Thyroid gland (tissue), 4 donors: ENCODE results near the gene EEA1. TPM values are rescaled to one million over a fixed set of nuclear protein-coding genes. Genes with fewer than 3 reads are reported as not detected.

Experiments
- DNase-seq, 2 donors: peaks; one replicate each; pipeline ENCODE4 v3.0.0-alpha.2; 2019
- H3K27ac ChIP-seq, 3 donors: fragments of 200-600 bp; sonication (generic); 1 replicate in 2 of 3; 2 replicates in 1 of 3; pipeline ENCODE4 v1.5.1; 2016 to 2019; ENCODE audit warnings: mild to moderate bottlenecking in 1 of 3, moderate library complexity in 1 of 3
- H3K27me3 ChIP-seq: fragments of 200-600 bp; sonication (generic); one replicate; pipeline ENCODE4 v1.5.1; 2019
- H3K36me3 ChIP-seq, 2 donors: fragments of 200-600 bp; sonication (generic); one replicate each; pipeline ENCODE4 v1.5.1; 2016 to 2019
- H3K4me1 ChIP-seq, 2 donors: fragments of 200-600 bp; sonication (generic); one replicate each; pipeline ENCODE4 v1.5.1; 2017 to 2019
- H3K4me3 ChIP-seq, 3 donors: fragments of 200-600 bp; sonication (generic); replicated peaks in 1 of 3; 1 replicate in 2 of 3; 2 replicates in 1 of 3; pipeline ENCODE4 v1.5.1; 2016; ENCODE audit warnings: mild to moderate bottlenecking in 1 of 3
- H3K9me3 ChIP-seq: fragments of 200-600 bp; sonication (generic); one replicate; pipeline ENCODE4 v1.5.1; 2017
- POLR2A ChIP-seq, 2 donors: fragments of 450-650 bp; IDR thresholded peaks; one replicate each; pipeline ENCODE4 v1.6.1; 2017; ENCODE audit warnings: antibody characterized with exemption in 2 of 2, mild to moderate bottlenecking in 2 of 2, moderate library complexity in 1 of 2
- WGBS, 2 donors: methylation state at CpG; one replicate each; pipeline ENCODE4 v1.1.5; 2017; 5-methylcytosine and 5-hydroxymethylcytosine counted together
- intact Hi-C: fragments of 100-400 bp; cut with DNase I; formaldehyde crosslinking; loops from one replicate; pipeline ENCODE4 v1.15.1; 2023
- total RNA-seq, 4 donors: library from RNA; depleted of rRNA; stranded (reverse); fragments of >200 nt; gene quantifications; one replicate each; pipeline ENCODE4 v1.2.3, GENCODE V29; 2016
- TF ChIP-seq, protein P1 (sequence below), 6 experiments: fragments of 200-600 bp in 3 of 6; fragments of 450-650 bp in 3 of 6; sonication (generic) in 3 of 6; IDR thresholded peaks; one replicate each; pipeline ENCODE4 v1.5.1; 2016 to 2019; ENCODE audit warnings: antibody characterized with exemption in 6 of 6, mild to moderate bottlenecking in 2 of 6, inconsistent platforms in 1 of 6, moderate library complexity in 1 of 6

The EEA1 gene
- total RNA-seq, 4 donors from 2014 or later = 16.0 to 21.8 (median 19.3) TPM

- H3K4me3 ChIP-seq = no peak overlapping the region
- 97 to 98% methylated on average over 3 of the region's 3 CpGs for WGBS, 2 donors
- TF ChIP-seq, protein P1, sequence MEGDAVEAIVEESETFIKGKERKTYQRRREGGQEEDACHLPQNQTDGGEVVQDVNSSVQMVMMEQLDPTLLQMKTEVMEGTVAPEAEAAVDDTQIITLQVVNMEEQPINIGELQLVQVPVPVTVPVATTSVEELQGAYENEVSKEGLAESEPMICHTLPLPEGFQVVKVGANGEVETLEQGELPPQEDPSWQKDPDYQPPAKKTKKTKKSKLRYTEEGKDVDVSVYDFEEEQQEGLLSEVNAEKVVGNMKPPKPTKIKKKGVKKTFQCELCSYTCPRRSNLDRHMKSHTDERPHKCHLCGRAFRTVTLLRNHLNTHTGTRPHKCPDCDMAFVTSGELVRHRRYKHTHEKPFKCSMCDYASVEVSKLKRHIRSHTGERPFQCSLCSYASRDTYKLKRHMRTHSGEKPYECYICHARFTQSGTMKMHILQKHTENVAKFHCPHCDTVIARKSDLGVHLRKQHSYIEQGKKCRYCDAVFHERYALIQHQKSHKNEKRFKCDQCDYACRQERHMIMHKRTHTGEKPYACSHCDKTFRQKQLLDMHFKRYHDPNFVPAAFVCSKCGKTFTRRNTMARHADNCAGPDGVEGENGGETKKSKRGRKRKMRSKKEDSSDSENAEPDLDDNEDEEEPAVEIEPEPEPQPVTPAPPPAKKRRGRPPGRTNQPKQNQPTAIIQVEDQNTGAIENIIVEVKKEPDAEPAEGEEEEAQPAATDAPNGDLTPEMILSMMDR (IDR thresholded peaks at IDR 0.05) = no peak
- TF ChIP-seq POLR2A (IDR thresholded peaks at IDR 0.05) = no peak
- DNase-seq = no peak
- no peak overlapping the region for H3K27ac ChIP-seq
- H3K4me1 ChIP-seq = no peaks in the 10 kb centered on the region
- H3K27me3 ChIP-seq = no peaks in the 10 kb centered on the region
- intact Hi-C loops = no loop called here
- no peaks in the 10 kb centered on the region for H3K9me3 ChIP-seq
- H3K36me3 ChIP-seq = peaks cover 0 to 7% of the 10 kb centered on the region in 2 donors
Measured at GRCh38 chr12:92848740-92849139, 80.4 kb downstream of the EEA1 start.

GRCh38 chr12:92847368-92847767 is 81.7 kb downstream of the EEA1 start:
- 96 to 97% methylated on average over 1 of the region's 1 CpG for WGBS, 2 donors
- no peak for TF ChIP-seq POLR2A (IDR thresholded peaks at IDR 0.05)
- TF ChIP-seq, protein P1 (IDR thresholded peaks at IDR 0.05) = no peak
- Histone ChIP-seq H3K9me3 (no peaks in the 10 kb centered on the region), H3K27ac (no peak overlapping the region), H3K4me1 (no peaks in the 10 kb centered on the region), H3K36me3 (peaks cover 0 to 7% of the 10 kb centered on the region in 2 donors), H3K27me3 (no peaks in the 10 kb centered on the region), H3K4me3 (no peak overlapping the region)
- intact Hi-C loops = no loop called here
- DNase-seq = no peak

GRCh38 chr12:92845329-92845728 is 83.8 kb downstream of the EEA1 start:
- Histone ChIP-seq H3K4me1 (no peaks in the 10 kb centered on the region), H3K27me3 (no peaks in the 10 kb centered on the region), H3K4me3 (no peak overlapping the region), H3K9me3 (no peaks in the 10 kb centered on the region), H3K36me3 (no peaks in the 10 kb centered on the region), H3K27ac (no peak overlapping the region)
- intact Hi-C loops = no loop called here
- DNase-seq = no peak
- TF ChIP-seq, protein P1 (IDR thresholded peaks at IDR 0.05) = no peak
- no peak for TF ChIP-seq POLR2A (IDR thresholded peaks at IDR 0.05)
- 87 to 92% methylated on average over 3 of the region's 3 CpGs for WGBS, 2 donors

- Histone ChIP-seq H3K4me1 (no peaks in the 10 kb centered on the region), H3K36me3 (no peaks in the 10 kb centered on the region), H3K9me3 (no peaks in the 10 kb centered on the region), H3K27ac (no peak overlapping the region), H3K4me3 (no peak overlapping the region), H3K27me3 (no peaks in the 10 kb centered on the region)
- no peak for DNase-seq
- 96% methylated on average over 1 of the region's 1 CpG for WGBS, 2 donors
- no peak for TF ChIP-seq POLR2A (IDR thresholded peaks at IDR 0.05)
- TF ChIP-seq, protein P1 (IDR thresholded peaks at IDR 0.05) = no peak
- intact Hi-C loops = no loop called here
Measured at GRCh38 chr12:92844151-92844763, 84.8 kb downstream of the EEA1 start.

- DNase-seq = no peak
- H3K36me3 ChIP-seq = peaks cover 3 to 5% of the 10 kb centered on the region in 2 donors
- no peaks in the 10 kb centered on the region for H3K9me3 ChIP-seq
- H3K4me1 ChIP-seq = no peaks in the 10 kb centered on the region
- intact Hi-C loops = no loop called here
- H3K4me3 ChIP-seq = no peak overlapping the region
- 94 to 96% methylated on average over 7 of the region's 7 CpGs for WGBS, 2 donors
- no peaks in the 10 kb centered on the region for H3K27me3 ChIP-seq
- no peak overlapping the region for H3K27ac ChIP-seq
- no peak for TF ChIP-seq POLR2A (IDR thresholded peaks at IDR 0.05)
- TF ChIP-seq, protein P1 (IDR thresholded peaks at IDR 0.05) = no peak
Measured at GRCh38 chr12:92829686-92830282, 99.3 kb downstream of the EEA1 start.
